Cardiac muscle cell (in vitro differentiated cells and primary cell): ENCODE measurements around the gene FSIP1. TPM values are rescaled to one million over a fixed set of nuclear protein-coding genes. Genes with fewer than 3 reads are reported as not detected.

ENCODE experiments used
- DNase-seq, 2 donors: peaks; one replicate each; pipeline versions ENCODE4 v3.0.0 to v3.0.0-alpha.2; 2010 to 2017; ENCODE audit warnings: low read depth in 1 of 2, low spot score in 1 of 2
- H3K27ac ChIP-seq: fragments of 200-600 bp; sonication (generic); 2 replicates; pipeline ENCODE4 v1.5.1; 2016
- H3K27me3 ChIP-seq: fragments of 200-600 bp; sonication (generic); 2 replicates; pipeline ENCODE4 v1.6.0; 2016; ENCODE audit warnings: control low read depth
- H3K36me3 ChIP-seq: fragments of 200-600 bp; sonication (generic); 2 replicates; pipeline ENCODE4 v1.5.1; 2016; ENCODE audit warnings: control low read depth
- H3K4me1 ChIP-seq: fragments of 200-600 bp; sonication (generic); 2 replicates; pipeline ENCODE4 v1.8.1; 2017; ENCODE audit warnings: low read depth, mild to moderate bottlenecking, mixed run types
- H3K4me3 ChIP-seq: fragments of 200-600 bp; sonication (generic); 2 replicates; pipeline ENCODE4 v1.5.1; 2016; ENCODE audit warnings: mild to moderate bottlenecking
- H3K9me3 ChIP-seq: fragments of 200-600 bp; sonication (generic); 2 replicates; pipeline ENCODE4 v1.5.1; 2017; ENCODE audit warnings: low read depth, mild to moderate bottlenecking, control low read depth
- CTCF ChIP-seq: IDR thresholded peaks from 2 replicates; pipeline ENCODE4 v1.5.1; 2012; ENCODE audit warnings: low read depth, mild to moderate bottlenecking, low read length
- polyA plus RNA-seq: library from polyadenylated mRNA; unstranded; fragments of >200 nt; fragmentation: Nextera tagmentation; extraction: Ambion mirVana; gene quantifications from 2 replicates; pipeline ENCODE4 v1.2.1, GENCODE V29; 2016
- total RNA-seq: library from RNA; depleted of rRNA; stranded (reverse); fragments of >200 nt; gene quantifications from 2 replicates; pipeline ENCODE4 v1.2.3, GENCODE V29; 2016

The FSIP1 gene
- total and polyA plus RNA-seq, 2 experiments from 2014 or later, result 0.15 to 0.33 TPM

GRCh38 chr15:39587731-39588530 lies 194.7 kb downstream of the FSIP1 start:
- Histone ChIP-seq H3K36me3 (peaks cover 80% of the 10 kb centered on the region), H3K27me3 (no peaks in the 10 kb centered on the region), H3K4me1 (no peaks in the 10 kb centered on the region), H3K4me3 (no peak overlapping the region), H3K9me3 (no peaks in the 10 kb centered on the region), H3K27ac (no peak overlapping the region)
- DNase-seq, result peak in 1 of 2 donors; percentile 53
- no peak for TF ChIP-seq CTCF

- no peaks in the 10 kb centered on the region for H3K27me3 ChIP-seq
- no peaks in the 10 kb centered on the region for H3K4me1 ChIP-seq
- no peak for TF ChIP-seq CTCF
- peak in 1 of 2 donors; percentile 55 for DNase-seq
- no peaks in the 10 kb centered on the region for H3K9me3 ChIP-seq
- peaks cover 75% of the 10 kb centered on the region for H3K36me3 ChIP-seq
- no peak overlapping the region for H3K4me3 ChIP-seq
- no peak overlapping the region for H3K27ac ChIP-seq
Measured at GRCh38 chr15:39587096-39587721, 195.4 kb downstream of the FSIP1 start.

GRCh38 chr15:39586387-39587095 lies 196.1 kb downstream of the FSIP1 start:
- no peaks in the 10 kb centered on the region for H3K27me3 ChIP-seq
- TF ChIP-seq CTCF, result no peak
- no peak overlapping the region for H3K4me3 ChIP-seq
- no peak overlapping the region for H3K27ac ChIP-seq
- peak in 1 of 2 donors; percentile 69 for DNase-seq
- no peaks in the 10 kb centered on the region for H3K4me1 ChIP-seq
- H3K9me3 ChIP-seq, result no peaks in the 10 kb centered on the region
- H3K36me3 ChIP-seq, result peaks cover 68% of the 10 kb centered on the region

- no peaks in the 10 kb centered on the region for H3K27me3 ChIP-seq
- no peaks in the 10 kb centered on the region for H3K4me1 ChIP-seq
- peak in 1 of 2 donors; percentile 27 for DNase-seq
- H3K9me3 ChIP-seq, result no peaks in the 10 kb centered on the region
- TF ChIP-seq CTCF, result no peak
- H3K4me3 ChIP-seq, result no peak overlapping the region
- H3K36me3 ChIP-seq, result peaks cover 62% of the 10 kb centered on the region
- no peak overlapping the region for H3K27ac ChIP-seq
Measured at GRCh38 chr15:39585871-39586301, 196.8 kb downstream of the FSIP1 start.

- Histone ChIP-seq H3K4me3 (no peak overlapping the region), H3K9me3 (no peaks in the 10 kb centered on the region), H3K36me3 (peaks cover 57% of the 10 kb centered on the region), H3K4me1 (no peaks in the 10 kb centered on the region), H3K27ac (no peak overlapping the region), H3K27me3 (no peaks in the 10 kb centered on the region)
- no peak for TF ChIP-seq CTCF
- peak in 1 of 2 donors; percentile 54 for DNase-seq
Measured at GRCh38 chr15:39585389-39585841, 197.2 kb downstream of the FSIP1 start.
